ENCODE results near the gene RNF126. TPM values are rescaled to one million over a fixed set of nuclear protein-coding genes. Genes with fewer than 3 reads are reported as not detected.

RNF126 gene
- polyA plus RNA-seq, 1 donor (not counting 4 experiments of a cell fraction or from before 2014, with no cell fraction given), result 8.2 TPM

DNA sequence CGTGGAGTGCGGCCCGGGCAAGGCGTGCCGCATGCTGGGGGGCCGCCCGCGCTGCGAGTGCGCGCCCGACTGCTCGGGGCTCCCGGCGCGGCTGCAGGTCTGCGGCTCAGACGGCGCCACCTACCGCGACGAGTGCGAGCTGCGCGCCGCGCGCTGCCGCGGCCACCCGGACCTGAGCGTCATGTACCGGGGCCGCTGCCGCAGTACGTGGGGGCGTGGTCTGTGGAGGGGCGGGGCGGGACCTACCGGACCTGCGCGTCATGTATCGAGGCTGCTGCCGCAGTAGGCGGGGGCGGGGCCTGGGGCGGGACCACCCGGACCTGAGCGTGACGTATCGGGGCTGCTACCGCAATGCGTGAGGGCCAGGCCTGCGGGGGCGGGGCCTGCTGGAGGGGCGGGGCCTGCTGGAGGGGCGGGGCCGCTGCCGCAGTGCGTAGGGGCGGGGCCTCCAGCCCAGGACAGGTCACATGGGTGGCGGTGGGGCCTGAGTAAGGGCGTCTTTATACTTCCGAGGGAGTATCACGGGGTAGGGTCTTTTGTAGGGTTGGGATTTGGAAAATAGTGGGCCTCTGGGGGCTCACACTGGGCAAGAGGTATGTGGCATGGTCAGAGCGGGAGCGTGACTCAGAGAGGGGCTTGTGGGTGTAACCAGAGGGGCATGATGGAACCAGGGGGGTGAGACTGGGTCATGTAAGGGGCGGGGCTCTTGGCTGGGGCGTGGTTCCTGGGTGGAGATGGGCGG is 17.4 kb upstream of the RNF126 start:
- H3K9ac ChIP-seq (ENCODE audit: control insufficient read depth, extremely low read depth, insufficient read depth, low read length), result peak overlapping the region; percentile 70
- peak overlapping the region; percentile 49 for H2AFZ ChIP-seq (ENCODE audit: control insufficient read depth, low read length)
- TF ChIP-seq EZH2 (IDR thresholded peaks at IDR 0.05; ENCODE audit: low read length), result no peak
- TF ChIP-seq, protein P1, sequence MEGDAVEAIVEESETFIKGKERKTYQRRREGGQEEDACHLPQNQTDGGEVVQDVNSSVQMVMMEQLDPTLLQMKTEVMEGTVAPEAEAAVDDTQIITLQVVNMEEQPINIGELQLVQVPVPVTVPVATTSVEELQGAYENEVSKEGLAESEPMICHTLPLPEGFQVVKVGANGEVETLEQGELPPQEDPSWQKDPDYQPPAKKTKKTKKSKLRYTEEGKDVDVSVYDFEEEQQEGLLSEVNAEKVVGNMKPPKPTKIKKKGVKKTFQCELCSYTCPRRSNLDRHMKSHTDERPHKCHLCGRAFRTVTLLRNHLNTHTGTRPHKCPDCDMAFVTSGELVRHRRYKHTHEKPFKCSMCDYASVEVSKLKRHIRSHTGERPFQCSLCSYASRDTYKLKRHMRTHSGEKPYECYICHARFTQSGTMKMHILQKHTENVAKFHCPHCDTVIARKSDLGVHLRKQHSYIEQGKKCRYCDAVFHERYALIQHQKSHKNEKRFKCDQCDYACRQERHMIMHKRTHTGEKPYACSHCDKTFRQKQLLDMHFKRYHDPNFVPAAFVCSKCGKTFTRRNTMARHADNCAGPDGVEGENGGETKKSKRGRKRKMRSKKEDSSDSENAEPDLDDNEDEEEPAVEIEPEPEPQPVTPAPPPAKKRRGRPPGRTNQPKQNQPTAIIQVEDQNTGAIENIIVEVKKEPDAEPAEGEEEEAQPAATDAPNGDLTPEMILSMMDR (optimal IDR thresholded peaks at IDR 0.05 in 1 of 3, IDR thresholded peaks at IDR 0.05 in 1 of 3, conservative IDR thresholded peaks at IDR 0.05 in 1 of 3; ENCODE audit: extremely low read depth in 1 of 3, insufficient read depth in 2 of 3, low read length in 3 of 3), result peak; percentile 14 to 77 (median 47)
- H3K27me3 ChIP-seq (ENCODE audit: control insufficient read depth, extremely low read depth, insufficient read depth, low read length), result no peaks in the 10 kb centered on the region
- no peaks in the 10 kb centered on the region for H3K9me3 ChIP-seq (ENCODE audit: control insufficient read depth, low read depth, low read length)
- FAIRE-seq (peak; percentile 5), DNase-seq (ENCODE audit: low read depth, low spot score) (peak; percentile 92)
- H4K20me1 ChIP-seq (ENCODE audit: control insufficient read depth, extremely low read depth, insufficient read depth, low read length), result peaks cover 21% of the 10 kb centered on the region
- H3K27ac ChIP-seq (ENCODE audit: control insufficient read depth, insufficient read depth, low read length), result peak overlapping the region; percentile 83
- peaks cover 25% of the 10 kb centered on the region for H3K4me1 ChIP-seq (ENCODE audit: control insufficient read depth, extremely low read depth, insufficient read depth, low read length)
- H3K4me3 ChIP-seq (ENCODE audit: control insufficient read depth in 2 of 3, extremely low read depth in 1 of 3, insufficient read depth in 2 of 3, low read depth in 1 of 3, low read length in 3 of 3), result peak overlapping the region; percentile 26 to 65 (median 51)
- H3K4me2 ChIP-seq (ENCODE audit: control insufficient read depth, extremely low read depth, insufficient read depth, low read depth, low read length), result peak overlapping the region; percentile 90
- peaks cover 9 to 29% of the 10 kb centered on the region in 2 experiments for H3K36me3 ChIP-seq (ENCODE audit: control insufficient read depth in 2 of 2, extremely low read depth in 1 of 2, insufficient read depth in 2 of 2, low read length in 2 of 2)
- peaks cover 23% of the 10 kb centered on the region for H3K79me2 ChIP-seq (ENCODE audit: control insufficient read depth, insufficient read depth, low read length)
- peaks cover 2% of the 10 kb centered on the region for H3K9me1 ChIP-seq (ENCODE audit: control insufficient read depth, extremely low read depth, insufficient read depth, low read length)
- dilution Hi-C loops (cut with MboI; ENCODE audit: extremely low pct_ligation_motif_present, low sequenced_read_pairs), result no loop called here

DNA sequence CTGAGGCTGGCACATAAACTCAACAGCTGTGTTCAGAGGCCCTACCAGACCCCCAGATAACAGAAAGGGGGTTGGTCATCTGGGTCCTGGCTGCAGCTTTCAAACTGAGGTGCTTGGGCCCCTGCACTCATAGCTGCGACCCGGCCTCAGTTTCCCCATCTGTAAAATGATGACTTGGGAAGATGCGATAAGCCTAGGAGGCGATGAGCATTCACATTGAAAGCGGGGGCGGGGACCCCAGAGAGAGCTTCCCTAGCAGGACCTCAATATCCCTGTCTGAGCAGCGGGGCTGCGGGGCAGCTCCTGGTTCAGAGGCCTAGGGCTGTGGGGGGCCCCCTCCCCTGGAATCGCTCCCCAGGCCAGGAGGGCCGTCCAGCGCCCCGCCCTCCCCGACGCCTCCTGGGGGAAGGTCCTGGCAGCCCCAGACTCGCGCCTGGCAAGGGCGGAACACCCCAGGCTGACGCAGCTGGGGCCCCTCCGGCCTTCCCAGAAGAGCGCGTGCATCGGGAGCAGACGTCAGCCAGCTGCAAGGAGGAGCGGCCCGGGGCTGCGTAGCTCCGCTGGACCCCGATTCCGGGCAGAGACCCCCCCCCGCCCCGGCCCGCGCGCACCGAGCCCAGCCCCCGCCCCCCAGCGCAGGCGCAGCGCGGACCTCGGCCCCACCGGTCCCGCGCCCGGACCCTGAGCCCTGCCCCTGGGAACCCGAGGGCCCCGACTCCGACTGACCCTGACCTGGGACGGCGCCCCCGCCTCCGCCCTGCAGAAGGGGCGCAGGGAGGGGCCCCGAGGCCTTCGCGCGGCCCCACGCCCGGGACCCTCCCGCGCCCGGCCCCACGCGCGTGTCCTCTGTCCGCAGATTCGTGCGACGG is 16.6 kb upstream of the RNF126 start:
- Histone ChIP-seq H3K79me2 (ENCODE audit: control insufficient read depth, insufficient read depth, low read length) (peaks cover 23% of the 10 kb centered on the region), H2AFZ (ENCODE audit: control insufficient read depth, low read length) (no peak overlapping the region), H3K4me3 (ENCODE audit: control insufficient read depth in 2 of 3, extremely low read depth in 1 of 3, insufficient read depth in 2 of 3, low read depth in 1 of 3, low read length in 3 of 3) (peak overlapping the region; percentile 26 to 66 (median 65)), H3K4me1 (ENCODE audit: control insufficient read depth, extremely low read depth, insufficient read depth, low read length) (peaks cover 26% of the 10 kb centered on the region), H3K27me3 (ENCODE audit: control insufficient read depth, extremely low read depth, insufficient read depth, low read length) (no peaks in the 10 kb centered on the region), H3K4me2 (ENCODE audit: control insufficient read depth, extremely low read depth, insufficient read depth, low read depth, low read length) (peak overlapping the region; percentile 90), H3K36me3 (ENCODE audit: control insufficient read depth in 2 of 2, extremely low read depth in 1 of 2, insufficient read depth in 2 of 2, low read length in 2 of 2) (peaks cover 9 to 29% of the 10 kb centered on the region in 2 experiments), H3K27ac (ENCODE audit: control insufficient read depth, insufficient read depth, low read length) (peak overlapping the region; percentile 70), H4K20me1 (ENCODE audit: control insufficient read depth, extremely low read depth, insufficient read depth, low read length) (peaks cover 21% of the 10 kb centered on the region), H3K9me3 (ENCODE audit: control insufficient read depth, low read depth, low read length) (no peaks in the 10 kb centered on the region), H3K9ac (ENCODE audit: control insufficient read depth, extremely low read depth, insufficient read depth, low read length) (peak overlapping the region; percentile 64), H3K9me1 (ENCODE audit: control insufficient read depth, extremely low read depth, insufficient read depth, low read length) (peaks cover 2% of the 10 kb centered on the region)
- TF ChIP-seq, protein P1 (optimal IDR thresholded peaks at IDR 0.05 in 1 of 3, IDR thresholded peaks at IDR 0.05 in 1 of 3, conservative IDR thresholded peaks at IDR 0.05 in 1 of 3; ENCODE audit: extremely low read depth in 1 of 3, insufficient read depth in 2 of 3, low read length in 3 of 3), result peak in 1 of 3 experiments; percentile 3
- no peak for TF ChIP-seq EZH2 (IDR thresholded peaks at IDR 0.05; ENCODE audit: low read length)
- dilution Hi-C loops (cut with MboI; ENCODE audit: extremely low pct_ligation_motif_present, low sequenced_read_pairs), result no loop called here
- no peak for DNase-seq (ENCODE audit: low read depth, low spot score)
- no peak for FAIRE-seq
